Left lung (tissue), 10 donors: ENCODE results near the gene ZNF20. TPM values are rescaled to one million over a fixed set of nuclear protein-coding genes. Genes with fewer than 3 reads are reported as not detected.

Source experiments
- ATAC-seq: fragments of 200-7000 bp; cut with Tn5 transposase; one replicate; pipeline ENCODE4 v1.9.1; 2020; ENCODE audit warnings: moderate library complexity
- DNase-seq, 4 donors: peaks; one replicate each; pipeline ENCODE4 v3.0.0-alpha.2; 2013 to 2020
- H3K27ac ChIP-seq, 2 donors: fragments of 200-600 bp; sonication (generic) in 1 of 2; one replicate each; pipeline versions ENCODE4 v1.5.0 to v1.8.0; 2020 to 2021
- H3K27me3 ChIP-seq, 2 donors: fragments of 200-600 bp; sonication (generic) in 1 of 2; one replicate each; pipeline versions ENCODE4 v1.5.0 to v1.8.0; 2020 to 2021
- H3K36me3 ChIP-seq, 2 donors: fragments of 200-600 bp; sonication (generic) in 1 of 2; one replicate each; pipeline versions ENCODE4 v1.5.0 to v1.8.0; 2020 to 2021
- H3K4me1 ChIP-seq, 2 donors: fragments of 200-600 bp; one replicate each; pipeline ENCODE4 v1.8.0; 2021
- H3K4me3 ChIP-seq, 2 donors: fragments of 200-600 bp; sonication (generic) in 1 of 2; one replicate each; pipeline versions ENCODE4 v1.5.0 to v1.8.0; 2020 to 2021; ENCODE audit warnings: mild to moderate bottlenecking in 1 of 2
- H3K9me3 ChIP-seq, 2 donors: fragments of 200-600 bp; sonication (generic) in 1 of 2; one replicate each; pipeline versions ENCODE4 v1.5.0 to v1.8.0; 2020 to 2021
- intact Hi-C, 2 donors: fragments of 100-400 bp; cut with DNase I; formaldehyde crosslinking; loops; one replicate each; pipeline versions ENCODE4 v1.11.2 to v1.14.2; 2022
- polyA plus RNA-seq, 6 donors: library from polyadenylated mRNA; unstranded; fragments of 120-200 nt; gene quantifications; one replicate each; pipeline ENCODE4 v1.2.1, GENCODE V29; 2013; ENCODE audit not compliant: insufficient read length in 6 of 6
- total RNA-seq, 2 donors: library from RNA; stranded (reverse); fragmentation: NEBNext Ultra II Directional; extraction: Animal tissue kit (Norgen Biotek cat#: 25700); gene quantifications; one replicate each; pipeline ENCODE4 v1.2.1, GENCODE V29; 2021
- TF ChIP-seq, protein P1 (sequence below), 2 donors: fragments of 200-600 bp; sonication (generic) in 1 of 2; IDR thresholded peaks; one replicate each; pipeline versions ENCODE4 v1.5.0 to v1.8.0; 2021; ENCODE audit warnings: antibody characterized with exemption in 2 of 2
- donor health status: DM: no; HTN: yes; CAD: no.
- donor health status: DM: no; HTN: no; CAD: no.

ZNF20 gene
- total and polyA plus RNA-seq, 8 donors, result 3.5 to 10.1 (median 7.0) TPM

DNA sequence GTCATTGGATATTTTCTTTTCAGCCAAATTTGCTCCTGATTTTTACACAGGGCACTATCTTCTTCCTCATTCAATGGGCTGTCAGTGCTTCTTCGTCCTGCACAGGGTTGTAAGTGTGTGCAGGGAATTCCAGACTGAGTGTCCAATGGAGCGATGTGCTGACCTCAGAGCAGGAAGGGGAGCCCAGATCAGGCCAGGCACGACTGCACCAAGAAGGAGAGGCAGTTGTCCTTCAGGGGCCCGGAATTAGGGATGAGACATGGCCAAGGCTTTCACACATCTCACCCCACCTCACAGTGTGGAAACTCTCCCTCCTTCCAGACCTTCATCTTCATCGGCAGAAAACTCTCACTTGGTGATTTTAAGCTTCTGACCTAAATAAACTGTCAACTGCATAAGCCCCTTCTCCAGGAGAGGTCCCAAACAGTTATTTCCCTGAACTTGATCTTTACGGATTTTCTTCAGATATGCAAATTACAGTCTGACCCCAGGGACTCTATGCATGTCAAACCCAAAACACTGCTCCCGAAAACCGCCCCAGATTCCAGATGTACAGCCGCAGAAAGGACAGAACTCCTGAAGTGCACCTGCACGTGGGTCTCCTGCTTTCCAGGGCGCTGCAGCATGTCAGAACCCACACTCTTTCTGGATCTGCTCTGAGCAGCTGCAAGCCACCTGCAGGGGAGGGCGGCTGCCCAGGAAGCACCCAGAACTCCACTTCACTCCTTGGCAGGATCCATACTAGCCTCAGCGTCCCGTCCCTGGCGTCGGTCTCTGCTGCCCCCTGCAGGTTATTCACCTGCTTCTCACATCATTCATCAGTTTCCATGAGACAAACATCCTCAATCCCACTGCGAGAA, 625 bp upstream of the ZNF20 start:
- TF ChIP-seq, protein P1, sequence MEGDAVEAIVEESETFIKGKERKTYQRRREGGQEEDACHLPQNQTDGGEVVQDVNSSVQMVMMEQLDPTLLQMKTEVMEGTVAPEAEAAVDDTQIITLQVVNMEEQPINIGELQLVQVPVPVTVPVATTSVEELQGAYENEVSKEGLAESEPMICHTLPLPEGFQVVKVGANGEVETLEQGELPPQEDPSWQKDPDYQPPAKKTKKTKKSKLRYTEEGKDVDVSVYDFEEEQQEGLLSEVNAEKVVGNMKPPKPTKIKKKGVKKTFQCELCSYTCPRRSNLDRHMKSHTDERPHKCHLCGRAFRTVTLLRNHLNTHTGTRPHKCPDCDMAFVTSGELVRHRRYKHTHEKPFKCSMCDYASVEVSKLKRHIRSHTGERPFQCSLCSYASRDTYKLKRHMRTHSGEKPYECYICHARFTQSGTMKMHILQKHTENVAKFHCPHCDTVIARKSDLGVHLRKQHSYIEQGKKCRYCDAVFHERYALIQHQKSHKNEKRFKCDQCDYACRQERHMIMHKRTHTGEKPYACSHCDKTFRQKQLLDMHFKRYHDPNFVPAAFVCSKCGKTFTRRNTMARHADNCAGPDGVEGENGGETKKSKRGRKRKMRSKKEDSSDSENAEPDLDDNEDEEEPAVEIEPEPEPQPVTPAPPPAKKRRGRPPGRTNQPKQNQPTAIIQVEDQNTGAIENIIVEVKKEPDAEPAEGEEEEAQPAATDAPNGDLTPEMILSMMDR (IDR thresholded peaks at IDR 0.05), result peak; percentile 91 to 98
- peak overlapping the region; percentile 77 to 78 for H3K4me3 ChIP-seq
- H3K27ac ChIP-seq, result peak overlapping the region in 1 of 2 donors; percentile 86
- intact Hi-C loops, result loop anchor here in 1 of 2 donors (5.0 kb wide), 1 partner anchor 83 kb away; no protein-coding TSS in a partner anchor
- peak; percentile 80 to 95 (median 90) for DNase-seq
- H3K4me1 ChIP-seq, result peaks cover 11 to 28% of the 10 kb centered on the region in 2 donors
- no peaks in the 10 kb centered on the region for H3K27me3 ChIP-seq
- H3K36me3 ChIP-seq, result peaks cover 0 to 27% of the 10 kb centered on the region in 2 donors
- peaks cover 0 to 13% of the 10 kb centered on the region in 2 donors for H3K9me3 ChIP-seq
- ATAC-seq, result peak; percentile 91

DNA sequence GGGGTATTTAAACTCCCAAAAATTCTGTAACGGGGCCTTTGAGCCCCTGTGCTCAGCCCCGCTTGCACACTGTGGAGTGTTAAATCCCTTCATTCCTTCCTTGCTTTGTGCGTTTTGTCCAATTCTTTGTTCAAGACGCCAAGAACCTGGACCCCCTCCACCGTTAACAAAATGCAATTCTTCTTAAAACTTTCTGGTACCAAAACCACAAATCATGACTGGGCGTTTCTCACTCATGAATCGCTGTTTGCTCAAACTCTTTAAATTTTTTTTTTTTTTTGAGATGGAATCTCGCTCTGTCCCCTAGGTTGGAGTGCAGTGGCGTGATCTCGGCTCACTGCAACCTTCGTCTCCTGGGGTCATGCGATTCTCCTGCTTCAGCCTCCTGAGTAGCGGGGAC, 881 bp downstream of the ZNF20 start:
- Histone ChIP-seq H3K36me3 (peaks cover 7 to 27% of the 10 kb centered on the region in 2 donors), H3K4me1 (peaks cover 11 to 28% of the 10 kb centered on the region in 2 donors), H3K27ac (peak overlapping the region; percentile 84 to 86), H3K27me3 (no peaks in the 10 kb centered on the region), H3K9me3 (peaks cover 0 to 7% of the 10 kb centered on the region in 2 donors), H3K4me3 (peak overlapping the region; percentile 77 to 78)
- DNase-seq (no peak), ATAC-seq (no peak)
- TF ChIP-seq, protein P1 (IDR thresholded peaks at IDR 0.05), result no peak
- intact Hi-C loops, result no loop called here

DNA sequence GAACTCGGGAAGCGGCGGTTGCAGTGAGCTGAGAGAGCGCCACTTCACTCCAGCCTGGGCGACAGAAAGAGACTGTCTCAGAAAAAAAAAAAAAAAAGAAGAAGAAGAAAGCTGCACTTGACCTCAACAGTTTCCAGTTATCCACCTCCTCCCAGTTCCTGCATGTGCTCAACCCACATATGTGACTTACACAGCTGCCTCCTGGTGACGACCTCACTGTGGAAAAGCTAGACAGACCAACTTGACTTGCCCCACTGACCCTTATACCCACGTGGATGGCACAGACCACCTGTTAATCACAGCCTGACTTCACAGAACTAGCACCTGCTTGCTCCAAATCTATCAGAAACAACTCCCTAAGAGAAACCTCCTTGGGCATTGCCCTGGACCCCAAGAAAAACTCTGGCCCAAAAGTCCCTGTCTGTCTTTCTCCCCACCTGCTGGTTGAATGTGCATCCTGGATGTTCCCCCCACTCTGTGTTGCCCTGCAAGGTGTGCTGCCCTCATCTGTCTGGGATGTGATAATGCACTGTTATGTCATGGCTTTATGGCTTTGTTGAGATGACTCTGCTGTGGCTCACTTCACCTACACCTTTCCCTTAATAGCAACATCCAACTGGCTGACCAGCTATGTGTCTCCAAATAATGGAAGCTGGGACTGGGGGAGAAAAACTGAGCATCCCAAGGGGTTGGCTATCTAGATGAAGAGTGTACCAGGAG, 2.8 kb downstream of the ZNF20 start:
- DNase-seq (no peak), ATAC-seq (no peak)
- Histone ChIP-seq H3K36me3 (peaks cover 14 to 46% of the 10 kb centered on the region in 2 donors), H3K4me3 (no peak overlapping the region), H3K27me3 (no peaks in the 10 kb centered on the region), H3K4me1 (peaks cover 11 to 28% of the 10 kb centered on the region in 2 donors), H3K27ac (no peak overlapping the region), H3K9me3 (peaks cover 0 to 26% of the 10 kb centered on the region in 2 donors)
- TF ChIP-seq, protein P1 (IDR thresholded peaks at IDR 0.05), result peak; percentile 13 to 14
- intact Hi-C loops, result no loop called here

DNA sequence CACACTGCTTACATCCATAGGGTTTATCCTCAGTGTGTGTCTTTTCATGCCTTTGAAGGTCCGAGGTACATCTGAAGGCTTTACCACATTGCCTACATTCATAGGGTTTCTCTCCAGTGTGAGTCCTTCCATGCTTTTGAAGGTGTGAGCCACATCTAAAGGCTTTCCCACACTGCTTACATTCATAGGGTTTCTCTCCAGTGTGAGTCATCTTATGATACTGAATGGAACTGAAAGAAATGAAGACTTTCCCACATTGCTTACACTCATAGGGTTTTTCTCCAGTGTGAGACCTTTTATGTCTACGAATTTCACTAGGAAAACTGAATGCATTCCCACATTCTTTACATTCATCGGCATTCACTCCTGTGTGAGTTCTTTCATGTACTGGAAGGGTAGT, 7.1 kb downstream of the ZNF20 start:
- DNase-seq, result no peak
- peaks cover 17 to 56% of the 10 kb centered on the region in 2 donors for H3K36me3 ChIP-seq

More for the DNA sequence above, 7.1 kb downstream of the ZNF20 start:
- Histone ChIP-seq H3K27ac (no peak overlapping the region), H3K27me3 (no peaks in the 10 kb centered on the region), H3K4me1 (no peaks in the 10 kb centered on the region), H3K9me3 (peaks cover 0 to 56% of the 10 kb centered on the region in 2 donors), H3K4me3 (no peak overlapping the region)
- TF ChIP-seq, protein P1 (IDR thresholded peaks at IDR 0.05), result no peak
- ATAC-seq, result no peak
- intact Hi-C loops, result no loop called here
